ENCODE measurements around the gene LRRC58. TPM values are rescaled to one million over a fixed set of nuclear protein-coding genes. Genes with fewer than 3 reads are reported as not detected.

The LRRC58 gene
- total RNA-seq, 4 donors from 2014 or later = 25.3 to 35.6 (median 31.3) TPM

GRCh38 chr3:120341658-120342346, 7.4 kb downstream of the LRRC58 start:
- Histone ChIP-seq H3K27me3 (no peaks in the 10 kb centered on the region), H3K9me3 (no peaks in the 10 kb centered on the region), H3K4me3 (no peak overlapping the region), H3K27ac (no peak overlapping the region), H3K36me3 (peaks cover 10% of the 10 kb centered on the region), H3K4me1 (peaks cover 3% of the 10 kb centered on the region)
- TF ChIP-seq, protein P1, sequence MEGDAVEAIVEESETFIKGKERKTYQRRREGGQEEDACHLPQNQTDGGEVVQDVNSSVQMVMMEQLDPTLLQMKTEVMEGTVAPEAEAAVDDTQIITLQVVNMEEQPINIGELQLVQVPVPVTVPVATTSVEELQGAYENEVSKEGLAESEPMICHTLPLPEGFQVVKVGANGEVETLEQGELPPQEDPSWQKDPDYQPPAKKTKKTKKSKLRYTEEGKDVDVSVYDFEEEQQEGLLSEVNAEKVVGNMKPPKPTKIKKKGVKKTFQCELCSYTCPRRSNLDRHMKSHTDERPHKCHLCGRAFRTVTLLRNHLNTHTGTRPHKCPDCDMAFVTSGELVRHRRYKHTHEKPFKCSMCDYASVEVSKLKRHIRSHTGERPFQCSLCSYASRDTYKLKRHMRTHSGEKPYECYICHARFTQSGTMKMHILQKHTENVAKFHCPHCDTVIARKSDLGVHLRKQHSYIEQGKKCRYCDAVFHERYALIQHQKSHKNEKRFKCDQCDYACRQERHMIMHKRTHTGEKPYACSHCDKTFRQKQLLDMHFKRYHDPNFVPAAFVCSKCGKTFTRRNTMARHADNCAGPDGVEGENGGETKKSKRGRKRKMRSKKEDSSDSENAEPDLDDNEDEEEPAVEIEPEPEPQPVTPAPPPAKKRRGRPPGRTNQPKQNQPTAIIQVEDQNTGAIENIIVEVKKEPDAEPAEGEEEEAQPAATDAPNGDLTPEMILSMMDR (IDR thresholded peaks at IDR 0.05) = no peak
- TF ChIP-seq POLR2AphosphoS5 (IDR thresholded peaks at IDR 0.05) (no peak), POLR2A (IDR thresholded peaks at IDR 0.05) (no peak), EP300 (IDR thresholded peaks at IDR 0.05) (no peak)
- DNase-seq (ENCODE audit: low spot score in 2 of 2) = no peak
- WGBS = 100% methylated on average over 1 of the region's 8 CpGs

DNA sequence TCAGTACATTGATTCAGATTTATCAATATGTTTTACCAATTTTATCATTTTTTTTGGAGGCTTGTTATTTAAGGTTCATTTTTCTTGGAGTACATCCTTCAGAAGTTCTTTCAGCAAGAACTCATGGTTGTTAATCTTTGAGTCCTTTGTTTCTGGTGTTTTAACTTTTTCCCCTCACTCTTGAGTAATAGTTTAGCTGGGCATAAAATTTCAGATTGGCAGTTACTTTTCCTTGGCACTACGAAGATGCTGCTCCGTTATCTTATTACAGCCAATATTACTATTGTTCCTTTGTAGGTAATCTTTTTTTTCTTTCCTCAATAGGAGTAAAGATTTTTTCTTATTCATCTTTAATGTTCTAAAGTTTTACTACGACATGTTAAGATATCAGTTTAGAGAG, 9.8 kb downstream of the LRRC58 start:
- peaks cover 17% of the 10 kb centered on the region for H3K36me3 ChIP-seq

DNA sequence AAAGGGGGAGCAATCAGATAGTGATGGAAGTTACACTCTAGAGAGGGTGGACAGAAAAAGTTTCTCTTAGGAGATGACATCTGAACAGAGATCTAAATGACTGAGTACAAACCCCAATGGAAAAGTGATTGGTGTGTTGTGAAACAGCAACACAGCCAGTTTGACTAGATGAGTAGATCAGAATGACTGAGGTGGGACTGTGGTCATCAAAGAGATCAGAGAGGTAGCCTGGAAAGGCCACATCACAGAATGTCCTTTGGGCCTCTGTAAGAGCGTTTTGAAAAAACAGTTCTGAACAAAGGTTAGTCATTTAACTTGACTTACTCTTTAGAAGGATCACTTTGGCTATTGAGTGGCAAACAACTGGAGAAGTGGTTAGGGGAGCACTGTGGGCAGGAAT, 10.6 kb downstream of the LRRC58 start:
- no peaks in the 10 kb centered on the region for H3K4me1 ChIP-seq
- DNase-seq (ENCODE audit: low spot score in 2 of 2) = no peak
- no peak for TF ChIP-seq POLR2A (IDR thresholded peaks at IDR 0.05)
- TF ChIP-seq, protein P1 (IDR thresholded peaks at IDR 0.05) = no peak
- no peak for TF ChIP-seq POLR2AphosphoS5 (IDR thresholded peaks at IDR 0.05)
- no peak for TF ChIP-seq EP300 (IDR thresholded peaks at IDR 0.05)

More for the DNA sequence above, 9.8 kb downstream of the LRRC58 start:
- TF ChIP-seq POLR2A (IDR thresholded peaks at IDR 0.05) (no peak), EP300 (IDR thresholded peaks at IDR 0.05) (no peak), POLR2AphosphoS5 (IDR thresholded peaks at IDR 0.05) (no peak)
- TF ChIP-seq, protein P1 (IDR thresholded peaks at IDR 0.05) = no peak
- H3K4me3 ChIP-seq = no peak overlapping the region
- whole genome bisulfite sequencing = 97% methylated on average over 3 of the region's 3 CpGs
- no peak for DNase-seq (ENCODE audit: low spot score in 2 of 2)
- no peaks in the 10 kb centered on the region for H3K4me1 ChIP-seq
- H3K27ac ChIP-seq = no peak overlapping the region
- H3K27me3 ChIP-seq = no peaks in the 10 kb centered on the region
- no peaks in the 10 kb centered on the region for H3K9me3 ChIP-seq

DNA sequence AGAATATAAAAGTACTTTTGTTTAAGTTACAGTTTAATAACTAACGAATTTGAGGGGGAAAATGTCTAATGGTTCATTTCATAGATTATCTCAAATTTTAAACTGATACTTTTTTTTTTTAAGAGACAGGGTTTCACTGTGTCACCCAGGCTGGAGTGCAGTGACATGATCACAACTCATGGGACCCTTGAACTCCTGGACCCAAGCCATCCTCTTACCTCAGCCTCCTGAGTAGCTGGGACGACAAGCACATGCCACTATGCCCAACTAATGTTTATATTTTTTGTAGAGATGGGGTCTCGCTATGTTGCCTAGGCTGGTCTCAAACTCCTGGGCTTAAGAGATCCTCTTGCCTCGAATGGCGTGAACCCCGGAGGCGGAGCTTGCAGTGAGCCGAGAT, 16.5 kb downstream of the LRRC58 start:
- no peaks in the 10 kb centered on the region for H3K9me3 ChIP-seq
- DNase-seq (ENCODE audit: low spot score in 2 of 2) = no peak
- H3K4me1 ChIP-seq = no peaks in the 10 kb centered on the region
- peaks cover 61% of the 10 kb centered on the region for H3K36me3 ChIP-seq
- TF ChIP-seq, protein P1 (IDR thresholded peaks at IDR 0.05) = no peak
- TF ChIP-seq POLR2AphosphoS5 (IDR thresholded peaks at IDR 0.05) = no peak
- no peak for TF ChIP-seq EP300 (IDR thresholded peaks at IDR 0.05)
- TF ChIP-seq POLR2A (IDR thresholded peaks at IDR 0.05) = no peak
- H3K4me3 ChIP-seq = no peak overlapping the region
- no peaks in the 10 kb centered on the region for H3K27me3 ChIP-seq
- no peak overlapping the region for H3K27ac ChIP-seq
- WGBS = 97% methylated on average over 8 of the region's 8 CpGs

More for the DNA sequence above, 10.6 kb downstream of the LRRC58 start:
- WGBS = 92% methylated on average over 1 of the region's 1 CpG
- Histone ChIP-seq H3K36me3 (peaks cover 25% of the 10 kb centered on the region), H3K27me3 (no peaks in the 10 kb centered on the region), H3K27ac (no peak overlapping the region), H3K4me3 (no peak overlapping the region), H3K9me3 (no peaks in the 10 kb centered on the region)

GRCh38 chr3:120331076-120331475, 18.1 kb downstream of the LRRC58 start:
- H3K9me3 ChIP-seq = no peaks in the 10 kb centered on the region
- no peak for TF ChIP-seq POLR2A (IDR thresholded peaks at IDR 0.05)
- WGBS = 87% methylated on average over 2 of the region's 2 CpGs
- DNase-seq (ENCODE audit: low spot score in 2 of 2) = no peak
- H3K4me1 ChIP-seq = no peaks in the 10 kb centered on the region
- H3K4me3 ChIP-seq = no peak overlapping the region
- no peak overlapping the region for H3K27ac ChIP-seq
- peaks cover 64% of the 10 kb centered on the region for H3K36me3 ChIP-seq
- no peaks in the 10 kb centered on the region for H3K27me3 ChIP-seq

Data from suprapubic skin (tissue), 4 donors.